ENCODE measurements around the gene SPTBN4.
A peak's percentile ranks its signal among the peaks of the same experiment; 100 is the strongest.
"Not testable (repeated sequence)": the region's sequence is repeated elsewhere in the genome, so short reads cannot be mapped to it uniquely, and the experiment has no call there.

Gene SPTBN4

DNA sequence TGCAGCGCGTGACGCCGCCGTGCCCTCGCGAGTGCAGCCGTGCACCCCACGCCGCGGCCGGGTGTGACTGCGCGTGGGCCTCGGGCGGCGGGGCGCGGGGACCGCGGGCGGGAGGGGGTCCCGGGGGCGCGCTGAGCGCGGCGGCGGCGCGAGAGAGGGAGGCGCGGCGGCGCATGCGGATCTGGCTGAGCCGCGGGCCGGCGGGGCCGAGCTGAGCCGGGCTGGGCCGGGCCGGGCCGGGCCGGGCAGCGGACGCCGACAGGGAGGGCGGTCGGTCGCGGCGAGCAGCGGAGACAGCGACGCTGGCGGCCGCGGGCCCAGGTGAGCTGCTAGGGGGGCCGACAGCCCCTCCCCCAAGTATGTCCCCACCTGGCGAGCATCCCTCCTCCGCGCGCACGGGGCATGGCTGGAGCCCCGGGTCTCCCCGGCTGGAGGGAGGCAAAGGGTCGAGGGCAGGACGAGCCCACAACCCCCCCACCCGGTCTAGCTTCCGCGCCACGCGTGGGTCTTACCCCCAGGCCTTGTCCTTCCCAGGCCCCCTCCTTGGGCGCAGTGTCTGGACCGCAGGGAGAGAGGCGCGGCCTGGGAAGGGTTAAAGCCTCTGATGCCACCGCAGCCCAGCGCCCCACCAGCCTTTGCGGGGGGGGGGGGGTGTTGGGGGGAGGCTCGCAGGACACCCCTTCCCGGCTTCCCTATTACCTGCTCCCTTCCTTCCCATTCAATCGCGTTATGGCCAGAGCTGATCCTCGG lies at the start of gene SPTBN4:
TSS of gene SPTBN4 (plus strand) at position 17 of the 750 bp plus-strand sequence. CDS start 5,621 bp downstream, outside the sequence.
- DNase-seq (ENCODE audit: low spot score) = no peak

- no peak for DNase-seq (ENCODE audit: low spot score)
These were observed 49.2 kb upstream of the SPTBN4 start for GRCh38 chr19:40417643-40417981.

DNA sequence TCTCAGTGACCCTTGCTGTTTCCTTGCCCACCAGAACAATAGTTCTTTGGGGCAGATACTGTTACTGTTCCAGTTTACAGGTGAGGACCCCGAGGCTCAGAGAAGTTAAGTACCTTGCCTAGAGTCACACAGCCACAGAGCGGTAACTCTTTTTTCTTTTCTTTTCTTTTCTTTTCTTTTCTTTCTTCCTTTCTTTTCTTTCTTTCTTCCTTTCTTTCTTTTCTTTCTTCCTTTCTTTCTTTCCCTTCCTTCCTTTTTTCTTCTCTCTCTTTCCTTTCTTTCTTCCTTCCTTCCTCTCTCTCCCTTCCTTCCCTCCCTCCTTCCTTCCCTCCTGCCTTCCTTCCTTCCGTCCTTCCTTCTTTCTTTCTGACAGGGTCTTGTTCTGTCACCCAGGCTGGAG lies 48.8 kb upstream of the SPTBN4 start:
- no peak for DNase-seq (ENCODE audit: low spot score)

GRCh38 chr19:40419066-40419612 lies 47.7 kb upstream of the SPTBN4 start:
- DNase-seq (ENCODE audit: low spot score) = no peak

DNA sequence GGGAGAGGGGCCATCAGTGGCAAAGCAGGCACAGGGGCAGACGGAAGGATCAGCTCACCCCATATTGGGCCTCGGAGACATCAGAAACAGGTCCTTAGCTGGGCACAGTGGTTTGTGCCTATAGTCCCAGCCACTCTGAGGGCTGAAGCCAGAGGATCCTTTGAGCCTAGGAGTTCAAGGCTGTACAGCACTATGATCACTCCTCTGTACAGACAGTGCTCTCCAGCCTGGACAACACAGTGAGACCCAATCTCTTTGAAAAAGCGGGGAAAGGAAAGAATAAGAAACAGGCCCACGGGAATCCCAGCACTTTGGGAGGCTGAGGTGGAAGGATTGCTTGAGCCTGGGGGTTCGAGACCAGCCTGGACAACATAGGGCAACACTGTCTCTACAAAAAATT lies 47.0 kb upstream of the SPTBN4 start:
- no peak for DNase-seq (ENCODE audit: low spot score)

DNA sequence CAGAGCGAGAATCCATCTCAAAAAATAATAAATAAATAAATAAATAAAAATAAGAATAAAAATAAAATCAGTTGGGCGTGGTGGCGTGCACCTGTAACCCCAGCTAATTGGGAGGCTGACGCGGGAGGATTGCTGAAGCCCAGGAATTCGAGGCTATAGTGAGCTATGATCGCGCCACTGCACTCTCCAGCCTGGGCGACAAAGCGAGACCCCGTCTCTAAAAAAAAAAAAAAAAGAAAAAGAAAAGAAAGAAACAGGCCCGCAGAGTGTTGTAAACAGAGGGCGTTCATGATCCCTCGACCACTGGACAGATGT lies 46.4 kb upstream of the SPTBN4 start:
- DNase-seq (ENCODE audit: low spot score) = no peak

GRCh38 chr19:40420766-40421765 lies 45.7 kb upstream of the SPTBN4 start:
- DNase-seq (ENCODE audit: low spot score) = peak; percentile 85

GRCh38 chr19:40421993-40422747 lies 44.6 kb upstream of the SPTBN4 start:
- DNase-seq (ENCODE audit: low spot score) = no peak

GRCh38 chr19:40422748-40423566 lies 43.8 kb upstream of the SPTBN4 start:
- DNase-seq (ENCODE audit: low spot score) = no peak

GRCh38 chr19:40423938-40424337 lies 42.9 kb upstream of the SPTBN4 start:
- DNase-seq (ENCODE audit: low spot score) = no peak

- DNase-seq (ENCODE audit: low spot score) = no peak
These were observed 42.0 kb upstream of the SPTBN4 start for GRCh38 chr19:40424637-40425449.

DNA sequence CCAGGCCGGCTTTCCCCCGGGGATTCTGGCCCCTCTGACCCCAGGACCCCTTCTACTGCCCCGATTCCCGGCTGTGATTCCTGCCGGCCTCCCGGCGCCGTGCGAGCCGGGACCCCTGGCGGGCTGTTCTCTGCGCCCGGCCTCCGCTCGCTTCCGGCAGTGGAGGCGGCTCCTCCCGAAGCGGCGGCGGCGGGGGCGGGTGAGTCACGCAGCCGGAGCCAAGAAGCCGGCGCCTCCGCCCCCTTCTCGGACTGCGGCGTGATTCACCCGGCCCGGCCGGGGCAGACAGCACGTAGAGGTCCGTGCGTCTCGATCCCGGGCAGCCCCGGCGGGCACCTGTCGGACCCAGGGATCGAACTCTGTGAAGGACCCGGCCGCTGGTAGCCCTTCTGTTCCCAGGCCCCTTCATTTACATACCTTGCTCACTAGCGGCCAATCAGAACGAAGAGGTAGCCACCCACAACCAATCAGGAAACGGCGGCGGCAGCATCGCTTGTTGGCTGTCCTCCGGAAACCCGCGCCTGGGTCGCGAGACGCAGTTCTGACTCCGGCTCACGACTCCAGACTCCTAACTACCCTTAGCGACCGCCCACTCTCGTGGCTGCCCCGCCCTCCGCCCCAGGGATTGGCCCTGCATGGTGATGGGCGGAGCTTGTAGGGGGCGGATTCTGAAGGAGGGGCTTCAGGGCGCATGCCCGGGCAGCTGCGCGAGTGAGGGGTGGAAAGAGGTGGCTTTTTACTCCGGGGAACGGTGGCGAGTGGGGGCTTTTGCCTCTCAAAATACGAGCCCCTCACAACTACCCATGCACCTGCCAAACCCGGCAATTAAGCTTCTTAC lies 41.1 kb upstream of the SPTBN4 start, which contains the start of gene SERTAD1:
TSS of gene SERTAD1 (minus strand) at position 543 of the 838 bp plus-strand sequence. CDS start 2,446 bp downstream, outside the sequence.
- peak; percentile 100 for DNase-seq (ENCODE audit: low spot score)

- not testable (repeated sequence) for DNase-seq (ENCODE audit: low spot score)
These were observed 38.6 kb upstream of the SPTBN4 start for GRCh38 chr19:40428197-40428596.

DNA sequence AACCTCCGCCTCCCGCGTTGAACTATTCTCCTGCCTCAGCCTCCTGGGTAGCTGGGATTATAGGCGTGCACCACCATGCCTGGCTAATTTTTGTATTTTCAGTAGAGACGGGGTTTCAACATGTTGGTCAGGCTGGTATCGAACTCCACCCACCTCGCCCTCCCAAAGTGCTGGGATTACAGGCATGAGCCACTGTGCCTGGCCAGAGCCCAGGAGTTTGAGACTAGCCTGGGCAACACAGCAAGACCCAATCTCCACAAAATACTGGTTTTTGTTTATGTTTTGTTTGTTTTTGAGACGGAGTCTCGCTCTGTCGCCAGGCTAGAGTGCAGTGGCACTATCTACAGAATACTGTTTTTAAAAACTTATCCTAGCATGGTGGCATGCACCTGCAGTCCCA lies 36.6 kb upstream of the SPTBN4 start:
- DNase-seq (ENCODE audit: low spot score) = not testable (repeated sequence)

- DNase-seq (ENCODE audit: low spot score) = no peak
These were observed 35.1 kb upstream of the SPTBN4 start for GRCh38 chr19:40431698-40432097.

DNA sequence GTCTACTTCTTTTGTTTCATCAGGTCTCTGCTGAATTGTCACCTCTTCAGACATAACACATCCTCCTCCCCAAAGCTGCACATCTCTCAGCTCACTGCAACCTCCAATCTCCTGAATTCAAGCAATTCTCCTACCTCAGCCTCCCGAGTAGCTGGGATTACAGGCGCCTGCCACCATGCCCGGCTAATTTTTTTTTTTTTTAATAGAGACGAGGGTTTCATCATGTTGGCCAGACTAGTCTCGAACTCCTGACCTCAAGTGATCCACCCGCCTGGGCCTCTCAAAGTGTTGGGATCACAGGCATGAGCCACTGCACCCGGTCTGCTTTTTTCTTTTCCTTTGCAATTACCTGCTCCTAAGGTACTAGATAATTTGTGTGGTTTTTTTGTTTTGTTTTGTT lies 34.0 kb upstream of the SPTBN4 start:
- DNase-seq (ENCODE audit: low spot score) = not testable (repeated sequence)

DNA sequence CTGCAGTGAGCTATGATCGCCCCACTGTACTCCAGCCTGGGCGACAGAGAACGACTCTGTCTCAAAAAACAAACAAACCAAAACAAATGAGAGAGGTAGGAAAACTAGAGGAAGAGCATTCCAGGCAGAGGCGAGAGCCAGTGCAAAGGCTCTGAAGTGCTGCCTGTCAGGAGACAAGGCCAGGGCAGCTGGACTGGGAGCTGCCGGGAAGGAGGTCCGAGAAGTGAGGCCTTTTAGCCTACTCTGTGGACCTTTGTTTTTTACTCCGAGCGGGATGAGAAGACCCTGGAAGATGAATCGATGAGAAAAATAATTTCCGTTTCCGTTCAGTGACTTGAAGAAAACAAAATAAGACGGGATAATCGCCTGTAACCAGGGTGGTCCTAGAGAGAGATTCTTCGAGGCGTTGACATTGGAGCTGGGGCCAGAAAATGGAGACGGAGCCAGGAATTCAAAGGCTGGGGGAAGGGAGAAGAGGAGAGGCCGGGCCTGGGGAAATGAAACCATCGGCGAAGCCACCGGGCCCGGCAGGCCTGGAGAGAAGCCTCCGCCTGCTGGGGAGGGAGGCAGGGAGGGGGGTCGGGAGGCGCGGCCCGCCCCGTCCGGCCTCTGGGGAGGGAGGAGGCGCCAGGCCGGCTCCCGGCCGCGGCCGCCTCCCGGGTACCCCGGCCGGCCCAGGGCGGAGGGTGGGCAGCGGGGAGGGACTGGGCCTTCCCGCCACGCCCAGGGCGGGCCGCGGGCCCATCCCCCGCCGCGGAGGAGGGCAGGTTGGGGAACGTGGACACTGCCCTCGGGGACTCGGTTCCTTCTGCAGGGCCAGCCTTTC lies 33.2 kb upstream of the SPTBN4 start:
- peak; percentile 89 for DNase-seq (ENCODE audit: low spot score)

GRCh38 chr19:40438284-40438683 lies 28.5 kb upstream of the SPTBN4 start:
- no peak for DNase-seq (ENCODE audit: low spot score)

Measured in putamen (tissue), 1 donor.